Endothelial cell of umbilical vein (primary cell): ENCODE results near the gene HOXC5. TPM values are rescaled to one million over a fixed set of nuclear protein-coding genes. Genes with fewer than 3 reads are reported as not detected.

Source experiments
- BruUV-seq: library from RNA; stranded (reverse); fragments of 400-500 nt; replicated peaks from 2 replicates; lab custom pipeline; 2021; lab: Mats Ljungman, UMichigan
- CTCF ChIA-PET: fragments of 300-600, 350-600 bp; sonication (Branson Sonifier 250); formaldehyde crosslinking; loops from one replicate; lab custom pipeline; 2021; ENCODE audit warnings: antibody characterized with exemption, inconsistent platforms; lab: Charles Lee
- POLR2A ChIA-PET: fragments of 300-600, 350-600 bp; sonication (Branson Sonifier 250); formaldehyde crosslinking; loops from one replicate; lab custom pipeline; 2021; ENCODE audit warnings: antibody characterized with exemption, inconsistent platforms; lab: Charles Lee
- DNase-seq: peaks from one replicate; pipeline ENCODE4 v3.0.0-alpha.2; 2011; ENCODE audit warnings: low read depth, low spot score
- FAIRE-seq: peaks from 2 replicates; lab custom pipeline; 2011; peaks lifted over from hg19 to GRCh38; lab: Jason Lieb, UNC
- H2AFZ ChIP-seq: 2 replicates; pipeline ENCODE4 v1.6.0; 2012; ENCODE audit warnings: low read depth, low read length, control low read depth, inconsistent platforms
- H3K27ac ChIP-seq: 2 replicates; pipeline ENCODE4 v1.5.1; 2011; ENCODE audit warnings: low read depth, mild to moderate bottlenecking, control low read depth, low read length, moderate library complexity; ENCODE audit not compliant: insufficient read depth
- H3K27me3 ChIP-seq, 2 experiments: 2 replicates each; pipeline versions ENCODE4 v1.6.0 to v1.6.1; 2011; ENCODE audit warnings: low read length in 2 of 2, mixed read lengths in 1 of 2; ENCODE audit not compliant: control insufficient read depth in 2 of 2, insufficient read depth in 2 of 2
- H3K36me3 ChIP-seq, 2 experiments: 2 replicates in 1 of 2; 3 replicates in 1 of 2; pipeline ENCODE4 v1.5.1; 2011; ENCODE audit warnings: low read length in 2 of 2, mild to moderate bottlenecking in 1 of 2, moderate library complexity in 1 of 2; ENCODE audit not compliant: control insufficient read depth in 2 of 2, insufficient read depth in 2 of 2; ENCODE audit errors: extremely low read depth in 1 of 2
- H3K4me1 ChIP-seq: 3 replicates; pipeline ENCODE4 v1.5.1; 2011; ENCODE audit warnings: mild to moderate bottlenecking, low read length; ENCODE audit not compliant: control insufficient read depth, insufficient read depth; ENCODE audit errors: extremely low read depth
- H3K4me2 ChIP-seq: 2 replicates; pipeline ENCODE4 v1.6.1; 2011; ENCODE audit warnings: low read length, control low read depth, mixed read lengths; ENCODE audit not compliant: insufficient read depth
- H3K4me3 ChIP-seq, 3 experiments: fragments of 200-600 bp in 1 of 3; sonication (generic), shearing (Covaris generic) in 1 of 3; replicated peaks in 1 of 3; 2 replicates each; pipeline ENCODE4 v1.5.1; 2011 to 2016; ENCODE audit warnings: control low read depth in 3 of 3, low read length in 3 of 3, mild to moderate bottlenecking in 2 of 3, inconsistent platforms in 1 of 3, low read depth in 1 of 3, moderate library complexity in 1 of 3; ENCODE audit not compliant: insufficient read depth in 1 of 3
- H3K79me2 ChIP-seq: 2 replicates; pipeline ENCODE4 v1.6.0; 2012; ENCODE audit warnings: low read length, inconsistent platforms; ENCODE audit not compliant: control insufficient read depth, insufficient read depth
- H3K9ac ChIP-seq: replicated peaks from 2 replicates; pipeline ENCODE3; 2011; ENCODE audit warnings: low read length, control low read depth; ENCODE audit not compliant: insufficient read depth; ENCODE audit errors: extremely low read depth
- H3K9me1 ChIP-seq: replicated peaks from 3 replicates; pipeline ENCODE4 v1.6.0; 2011; ENCODE audit warnings: mild to moderate bottlenecking, low read length; ENCODE audit not compliant: control insufficient read depth, insufficient read depth; ENCODE audit errors: extremely low read depth
- H3K9me3 ChIP-seq: replicated peaks from 2 replicates; pipeline ENCODE4 v1.5.1; 2012; ENCODE audit warnings: low read length, inconsistent platforms; ENCODE audit not compliant: control insufficient read depth, insufficient read depth
- H4K20me1 ChIP-seq: replicated peaks from 2 replicates; pipeline ENCODE3; 2011; ENCODE audit warnings: mild to moderate bottlenecking, low read length; ENCODE audit not compliant: control insufficient read depth, insufficient read depth; ENCODE audit errors: extremely low read depth
- EZH2 ChIP-seq: IDR thresholded peaks from 2 replicates; pipeline ENCODE4 v1.6.1; 2012; ENCODE audit warnings: borderline replicate concordance, low read depth, mild to moderate bottlenecking, moderate library complexity, low read length, inconsistent platforms; ENCODE audit not compliant: severe bottlenecking
- FOS ChIP-seq: IDR thresholded peaks from 2 replicates; pipeline ENCODE4 v1.6.1; 2011; ENCODE audit warnings: mild to moderate bottlenecking, low read length, moderate library complexity, borderline replicate concordance; ENCODE audit not compliant: insufficient read depth
- GATA2 ChIP-seq: IDR thresholded peaks from 2 replicates; pipeline ENCODE4 v1.7.0; 2011; ENCODE audit warnings: low read depth, mild to moderate bottlenecking, moderate library complexity, mixed read lengths, low read length; ENCODE audit not compliant: insufficient read length, insufficient read depth
- JUN ChIP-seq: IDR thresholded peaks from 2 replicates; pipeline ENCODE4 v1.6.1; 2011; ENCODE audit warnings: borderline replicate concordance, low read depth; ENCODE audit not compliant: insufficient read length, insufficient read depth
- MYC ChIP-seq: IDR thresholded peaks from one replicate; pipeline ENCODE4 v1.6.1; 2011; ENCODE audit warnings: mild to moderate bottlenecking, low read depth, low read length
- POLR2A ChIP-seq: IDR thresholded peaks from 2 replicates; pipeline ENCODE4 v1.6.1; 2012; ENCODE audit warnings: low read depth, mild to moderate bottlenecking, control low read depth, low read length
- POLR2AphosphoS5 ChIP-seq: IDR thresholded peaks from 2 replicates; pipeline ENCODE4 v1.6.1; 2012; ENCODE audit warnings: low read depth, mild to moderate bottlenecking, control low read depth, low read length, moderate library complexity; ENCODE audit not compliant: insufficient read depth
- dilution Hi-C: fragments of 300-500 bp; cut with MboI; formaldehyde crosslinking; loops from one replicate; pipeline ENCODE4 v1.15.0; 2019; ENCODE audit warnings: low sequenced_read_pairs; ENCODE audit not compliant: extremely low pct_ligation_motif_present
- intact Hi-C: fragments of 100-400 bp; cut with micrococcal nuclease; formaldehyde crosslinking; loops from one replicate; pipeline ENCODE4 v1.10.0; 2022
- polyA plus RNA-seq, 4 experiments: library from polyadenylated mRNA; depleted of rRNA in 3 of 4; stranded (reverse) in 3 of 4; unstranded in 1 of 4; fragments of >200 nt; gene quantifications; 2 replicates each; pipeline versions ENCODE4 v1.2.1 to v1.2.3, GENCODE V29; 2011 to 2012; ENCODE audit warnings: missing spikeins in 1 of 4
- total RNA-seq: library from RNA; stranded (reverse); gene quantifications from 2 replicates; pipeline ENCODE4 v1.2.3, GENCODE V29; 2021
- TF ChIP-seq, protein P1 (sequence below): IDR thresholded peaks from 2 replicates; pipeline ENCODE4 v1.6.1; 2011; ENCODE audit not compliant: insufficient read depth, insufficient read length
- TF ChIP-seq, protein P2 (sequence below), 2 donors: IDR thresholded peaks; 1 replicate in 1 of 2; 2 replicates in 1 of 2; pipeline ENCODE4 v1.5.1; 2011; ENCODE audit warnings: low read length in 2 of 2, mild to moderate bottlenecking in 2 of 2, moderate library complexity in 2 of 2, control low read depth in 1 of 2, inconsistent platforms in 1 of 2, low read depth in 1 of 2; ENCODE audit not compliant: insufficient read depth in 1 of 2; ENCODE audit errors: extremely low read depth in 1 of 2

HOXC5 gene
- total and polyA plus RNA-seq, 2 donors (not counting 3 experiments of a cell fraction or from before 2014, with no cell fraction given): not detected

DNA sequence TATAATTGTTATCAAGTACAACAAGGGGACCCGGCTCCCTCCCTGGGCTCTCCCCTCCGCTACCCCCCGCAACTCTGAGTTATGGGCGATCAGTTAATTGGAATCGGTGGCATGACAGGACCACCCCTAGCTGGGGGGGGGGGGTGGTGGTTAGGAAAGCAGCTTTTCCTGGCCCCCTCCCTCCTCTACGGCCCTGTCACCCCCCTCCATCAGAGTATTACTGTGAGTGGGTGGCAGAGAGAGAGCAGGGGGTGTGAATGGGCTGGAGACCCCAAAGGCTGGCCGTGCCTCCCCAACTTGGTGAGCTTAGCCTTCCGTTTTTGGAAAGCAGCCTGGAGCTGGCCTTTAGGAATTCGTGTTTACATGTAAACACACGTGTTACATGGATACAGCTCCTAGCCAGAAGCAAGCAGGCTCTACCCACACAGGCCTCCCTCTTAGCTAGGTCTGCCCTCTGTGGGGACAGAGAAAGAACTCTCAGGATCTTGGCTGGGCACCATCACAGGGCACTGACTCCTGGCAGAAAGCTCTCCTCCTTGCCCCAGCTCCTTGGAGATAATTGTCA lies 19.7 kb downstream of the HOXC5 start:
- Histone ChIP-seq H3K9me1 (no peaks in the 10 kb centered on the region), H3K4me2 (no peak overlapping the region), H3K79me2 (no peaks in the 10 kb centered on the region), H4K20me1 (no peaks in the 10 kb centered on the region), H3K9me3 (no peaks in the 10 kb centered on the region), H3K4me3 (no peak overlapping the region), H3K27ac (no peak overlapping the region), H3K4me1 (no peaks in the 10 kb centered on the region), H3K27me3 (peaks cover 83 to 92% of the 10 kb centered on the region in 2 experiments), H3K36me3 (no peaks in the 10 kb centered on the region), H3K9ac (no peak overlapping the region), H2AFZ (no peak overlapping the region)
- ChIA-PET POLR2A (no interaction called here), CTCF (interaction anchor here (0.7 to 1.9 kb wide), 3 partner anchors 11 to 47 kb away, joined by 3 to 9 read pairs (median 5); partner anchors contain the start of gene HOXC5)
- no TSS peak for BruUV-seq
- intact Hi-C loops (no loop called here), dilution Hi-C loops (no loop called here)
- FAIRE-seq (no peak), DNase-seq (no peak)
- TF ChIP-seq, protein P1, sequence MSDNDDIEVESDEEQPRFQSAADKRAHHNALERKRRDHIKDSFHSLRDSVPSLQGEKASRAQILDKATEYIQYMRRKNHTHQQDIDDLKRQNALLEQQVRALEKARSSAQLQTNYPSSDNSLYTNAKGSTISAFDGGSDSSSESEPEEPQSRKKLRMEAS: no peak
- TF ChIP-seq FOS: no peak
- no peak for TF ChIP-seq POLR2A
- TF ChIP-seq POLR2AphosphoS5: no peak
- TF ChIP-seq GATA2: no peak
- TF ChIP-seq JUN: no peak
- no peak for TF ChIP-seq MYC
- TF ChIP-seq, protein P2, sequence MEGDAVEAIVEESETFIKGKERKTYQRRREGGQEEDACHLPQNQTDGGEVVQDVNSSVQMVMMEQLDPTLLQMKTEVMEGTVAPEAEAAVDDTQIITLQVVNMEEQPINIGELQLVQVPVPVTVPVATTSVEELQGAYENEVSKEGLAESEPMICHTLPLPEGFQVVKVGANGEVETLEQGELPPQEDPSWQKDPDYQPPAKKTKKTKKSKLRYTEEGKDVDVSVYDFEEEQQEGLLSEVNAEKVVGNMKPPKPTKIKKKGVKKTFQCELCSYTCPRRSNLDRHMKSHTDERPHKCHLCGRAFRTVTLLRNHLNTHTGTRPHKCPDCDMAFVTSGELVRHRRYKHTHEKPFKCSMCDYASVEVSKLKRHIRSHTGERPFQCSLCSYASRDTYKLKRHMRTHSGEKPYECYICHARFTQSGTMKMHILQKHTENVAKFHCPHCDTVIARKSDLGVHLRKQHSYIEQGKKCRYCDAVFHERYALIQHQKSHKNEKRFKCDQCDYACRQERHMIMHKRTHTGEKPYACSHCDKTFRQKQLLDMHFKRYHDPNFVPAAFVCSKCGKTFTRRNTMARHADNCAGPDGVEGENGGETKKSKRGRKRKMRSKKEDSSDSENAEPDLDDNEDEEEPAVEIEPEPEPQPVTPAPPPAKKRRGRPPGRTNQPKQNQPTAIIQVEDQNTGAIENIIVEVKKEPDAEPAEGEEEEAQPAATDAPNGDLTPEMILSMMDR (IDR thresholded peaks at IDR 0.05; ENCODE audit: extremely low read depth in 1 of 2, insufficient read depth in 1 of 2, low read depth in 1 of 2, low read length in 2 of 2): no peak
- no peak for TF ChIP-seq EZH2
